Activated CD8-positive, alpha-beta memory T cell treated with anti-CD3 and anti-CD28 coated beads, Interleukin-2, amount 50 U/mL, for 1 hour (primary cell): Measurements from ENCODE around the gene PRKCQ.
"Not testable (repeated sequence)": the region's sequence is repeated elsewhere in the genome, so short reads cannot be mapped to it uniquely, and the experiment has no call there.

Experiments used
- DNase-seq: peaks from one replicate; pipeline ENCODE4 v3.0.0-alpha.2; 2020; ENCODE audit errors: extremely low read depth

PRKCQ gene

GRCh38 chr10:6384031-6384430 is 196.0 kb downstream of the PRKCQ start:
- no peak for DNase-seq

- no peak for DNase-seq
Observed at GRCh38 chr10:6383096-6383812, 196.8 kb downstream of the PRKCQ start.

DNA sequence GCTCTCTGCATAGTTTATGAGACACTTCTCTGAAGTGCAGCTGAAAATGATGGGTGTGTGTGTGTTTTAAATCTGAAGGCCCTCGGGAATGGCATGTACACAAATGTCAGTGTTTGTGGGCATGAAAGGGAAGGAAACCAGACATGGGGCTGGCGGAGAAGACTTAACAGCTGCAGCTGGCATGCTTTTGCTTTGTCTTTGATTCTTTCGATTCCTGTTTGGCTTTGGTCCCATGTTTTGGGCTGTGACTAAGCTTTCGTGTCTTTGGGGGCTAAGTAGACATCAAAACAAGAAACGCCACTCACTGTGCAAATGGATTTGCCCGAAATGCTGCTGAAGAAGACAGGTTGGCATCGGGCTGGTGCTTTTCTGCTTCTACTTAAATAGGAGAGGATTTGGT is 198.0 kb downstream of the PRKCQ start:
- no peak for DNase-seq

DNA sequence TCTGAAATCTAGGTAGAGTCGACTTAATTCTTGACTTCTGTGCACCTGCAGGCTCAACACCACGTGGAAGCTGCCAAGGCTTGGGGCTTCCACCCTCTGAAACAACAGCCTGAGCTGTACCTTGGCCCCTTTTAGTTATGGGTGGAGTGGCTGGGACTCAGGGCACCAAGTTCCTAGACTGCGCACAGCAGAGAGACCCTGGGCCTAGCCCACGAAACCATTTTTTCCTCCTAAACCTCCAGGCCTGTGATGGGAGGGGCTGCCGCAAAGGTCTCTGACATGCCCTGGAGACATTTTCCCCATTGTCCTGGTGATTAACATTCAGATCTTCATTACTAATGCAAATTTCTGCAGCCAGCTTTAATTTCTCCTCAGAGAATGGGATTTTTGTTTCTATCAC is 199.6 kb downstream of the PRKCQ start:
- DNase-seq, result not testable (repeated sequence)

DNA sequence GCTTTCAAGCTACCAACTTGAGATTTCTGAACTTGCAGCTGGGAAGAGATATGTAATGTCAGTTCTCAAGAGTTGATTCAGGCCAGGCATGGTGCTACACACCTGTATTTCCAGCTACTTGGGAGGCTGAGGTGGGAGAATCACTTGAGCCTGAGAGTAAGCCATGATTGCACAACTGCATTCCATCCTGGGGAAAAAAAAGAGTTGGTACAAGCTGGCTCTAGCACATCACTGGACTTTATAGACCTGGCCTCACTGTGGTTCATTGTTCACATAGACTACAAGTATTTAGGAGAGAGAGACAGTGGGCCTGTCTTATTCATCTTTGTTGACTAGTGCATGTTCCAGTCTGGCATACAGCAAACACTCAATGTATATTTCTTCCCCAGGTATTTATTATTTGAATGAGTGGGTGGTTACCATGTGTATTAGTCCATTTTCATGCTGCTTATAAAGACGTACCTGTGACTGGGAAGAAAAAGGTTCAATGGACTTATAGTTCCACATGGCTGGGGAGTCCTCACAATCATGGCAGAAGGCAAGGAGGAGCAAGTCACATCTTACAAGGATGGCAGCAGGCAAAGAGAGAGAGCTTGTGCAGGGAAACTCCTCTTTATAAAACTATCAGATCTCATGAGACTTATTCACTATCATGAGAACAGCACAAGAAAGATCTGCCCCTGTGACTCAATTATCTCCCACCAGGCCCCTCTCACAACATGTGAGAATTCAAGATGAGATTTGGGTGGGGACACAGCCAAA is 200.9 kb downstream of the PRKCQ start:
- no peak for DNase-seq
